Measurements from ENCODE around the gene LARP6.

The LARP6 gene

DNA sequence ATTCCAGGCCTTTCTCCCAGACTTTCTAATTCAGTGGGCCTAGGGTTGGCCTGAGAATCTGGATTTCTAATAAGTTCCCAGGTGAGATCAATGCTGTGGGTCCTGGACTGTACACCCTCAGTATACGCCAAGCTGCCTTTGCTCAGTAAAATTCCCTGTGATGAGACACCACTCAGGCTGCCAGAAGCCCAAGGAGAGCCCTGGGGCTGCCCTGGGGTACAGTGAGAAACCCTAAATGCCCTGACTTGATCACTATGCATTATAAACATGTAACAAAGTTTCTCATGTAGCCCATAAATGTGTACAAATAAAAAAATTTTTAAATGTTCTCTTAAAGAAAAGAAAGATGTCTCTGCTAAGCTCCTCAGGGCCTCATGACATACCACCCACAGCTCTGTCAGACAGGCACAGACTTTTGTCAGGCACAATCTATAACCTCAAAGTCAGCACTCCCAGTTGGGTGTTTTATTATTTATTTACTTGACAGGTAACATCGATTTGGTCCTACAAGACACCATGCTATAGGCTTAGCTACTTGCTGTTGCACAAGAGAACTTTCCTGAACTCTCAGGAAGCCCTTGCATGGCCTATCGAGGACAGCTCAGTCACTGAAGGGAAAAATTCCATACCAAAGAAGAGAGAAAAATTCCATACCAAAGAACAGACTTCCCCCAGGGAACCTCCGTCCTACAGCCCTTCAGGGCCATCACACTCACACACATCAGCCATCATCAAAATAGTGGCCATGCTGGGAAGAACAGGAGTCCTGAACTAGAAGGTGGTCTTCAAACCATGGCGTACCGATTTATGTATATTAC is 22.7 kb downstream of the LARP6 start:
- DNase-seq, result no peak
- TF ChIP-seq CTCF (IDR thresholded peaks at IDR 0.05; ENCODE audit: low read depth, low read length, missing control alignments), result no peak
- Histone ChIP-seq H3K27ac (no peak overlapping the region), H3K4me3 (ENCODE audit: low read depth, low read length) (no peak overlapping the region), H3K27me3 (replicated peaks) (no peaks in the 10 kb centered on the region), H3K36me3 (replicated peaks) (peaks cover 37% of the 10 kb centered on the region)
- in situ Hi-C loops (cut with HindIII; ENCODE audit: low pct_ligation_motif_present, low sequenced_read_pairs), result no loop called here

GRCh38 chr15:70830615-70831014 is 23.3 kb downstream of the LARP6 start:
- H3K36me3 ChIP-seq (replicated peaks), result peaks cover 35% of the 10 kb centered on the region

GRCh38 chr15:70829371-70830166 is 24.4 kb downstream of the LARP6 start:
- H3K27me3 ChIP-seq (replicated peaks), result no peaks in the 10 kb centered on the region
- peaks cover 25% of the 10 kb centered on the region for H3K36me3 ChIP-seq (replicated peaks)
- no peak for DNase-seq
- in situ Hi-C loops (cut with HindIII; ENCODE audit: low pct_ligation_motif_present, low sequenced_read_pairs), result no loop called here
- no peak overlapping the region for H3K27ac ChIP-seq
- H3K4me3 ChIP-seq (ENCODE audit: low read depth, low read length), result no peak overlapping the region
- TF ChIP-seq CTCF (IDR thresholded peaks at IDR 0.05; ENCODE audit: low read depth, low read length, missing control alignments), result no peak

More at GRCh38 chr15:70830615-70831014, 23.3 kb downstream of the LARP6 start:
- no peak for DNase-seq
- no peak for TF ChIP-seq CTCF (IDR thresholded peaks at IDR 0.05; ENCODE audit: low read depth, low read length, missing control alignments)
- no peak overlapping the region for H3K4me3 ChIP-seq (ENCODE audit: low read depth, low read length)
- in situ Hi-C loops (cut with HindIII; ENCODE audit: low pct_ligation_motif_present, low sequenced_read_pairs), result no loop called here
- no peak overlapping the region for H3K27ac ChIP-seq
- no peaks in the 10 kb centered on the region for H3K27me3 ChIP-seq (replicated peaks)

DNA sequence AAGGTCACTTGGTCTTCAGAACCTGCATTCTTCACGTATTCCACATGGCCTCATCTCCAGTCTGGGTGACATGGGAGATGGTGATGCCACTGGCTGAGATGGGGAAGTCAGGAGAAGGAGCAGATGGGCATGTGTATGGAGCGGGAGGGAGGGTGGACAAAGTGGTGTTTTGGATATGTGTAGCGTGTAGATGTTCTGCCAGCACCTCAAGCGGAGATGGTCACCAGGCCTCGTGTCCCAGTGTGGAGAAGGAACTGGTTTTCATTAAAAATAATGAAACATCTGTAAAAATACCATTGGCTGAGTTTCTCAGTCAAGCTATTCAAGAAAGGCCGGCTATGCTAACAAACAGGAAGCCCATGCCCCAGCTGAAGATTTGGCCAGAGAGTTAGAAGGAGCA is 26.2 kb downstream of the LARP6 start:
- no peak for TF ChIP-seq CTCF (IDR thresholded peaks at IDR 0.05; ENCODE audit: low read depth, low read length, missing control alignments)

DNA sequence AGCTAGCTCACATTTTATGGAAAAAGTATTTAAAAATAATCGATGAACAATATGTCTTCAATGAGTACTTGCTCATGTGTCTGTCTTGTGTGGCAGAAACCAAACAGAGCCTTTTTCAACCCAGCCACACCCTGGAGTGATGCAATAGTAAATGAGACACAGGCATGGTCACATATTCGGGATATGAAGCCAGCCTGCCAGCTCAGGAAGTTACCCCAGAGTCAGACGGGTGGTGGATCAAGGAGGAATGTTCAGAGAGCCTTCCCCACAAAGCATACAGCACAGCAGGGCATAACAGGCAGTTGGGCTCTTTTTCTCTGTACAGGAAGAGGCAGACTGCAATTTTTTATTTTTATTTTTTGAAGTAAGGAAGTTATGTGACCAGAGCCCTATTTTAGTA is 27.3 kb downstream of the LARP6 start:
- in situ Hi-C loops (cut with HindIII; ENCODE audit: low pct_ligation_motif_present, low sequenced_read_pairs), result no loop called here
- Histone ChIP-seq H3K36me3 (replicated peaks) (peaks cover 11% of the 10 kb centered on the region), H3K4me3 (ENCODE audit: low read depth, low read length) (no peak overlapping the region), H3K27ac (peak overlapping the region; percentile 46), H3K27me3 (replicated peaks) (no peaks in the 10 kb centered on the region)
- peak; percentile 60 for DNase-seq
- TF ChIP-seq CTCF (IDR thresholded peaks at IDR 0.05; ENCODE audit: low read depth, low read length, missing control alignments), result no peak

More for the DNA sequence above, 26.2 kb downstream of the LARP6 start:
- Histone ChIP-seq H3K27me3 (replicated peaks) (no peaks in the 10 kb centered on the region), H3K36me3 (replicated peaks) (peaks cover 18% of the 10 kb centered on the region), H3K27ac (no peak overlapping the region), H3K4me3 (ENCODE audit: low read depth, low read length) (no peak overlapping the region)
- no peak for DNase-seq
- in situ Hi-C loops (cut with HindIII; ENCODE audit: low pct_ligation_motif_present, low sequenced_read_pairs), result no loop called here
